Non-pigmented ciliary epithelial cell (primary cell): ENCODE data around the gene ABCB10.

Experiments
- DNase-seq: peaks from one replicate; pipeline ENCODE4 v3.0.0-alpha.2; 2010; ENCODE audit warnings: low read depth

ABCB10 gene

GRCh38 chr1:229471175-229471574 is 87.3 kb downstream of the ABCB10 start:
- no peak for DNase-seq

GRCh38 chr1:229470406-229471043 is 88.0 kb downstream of the ABCB10 start:
- no peak for DNase-seq

- no peak for DNase-seq
Measured at GRCh38 chr1:229466887-229467286, 91.6 kb downstream of the ABCB10 start.
